ENCODE measurements around the gene ZDHHC17.
"Not testable (repeated sequence)": the region's sequence is repeated elsewhere in the genome, so short reads cannot be mapped to it uniquely, and the experiment has no call there.

The ZDHHC17 gene

GRCh38 chr12:76766161-76766560 lies 2.2 kb downstream of the ZDHHC17 start:
- no peak for DNase-seq (ENCODE audit: low spot score)
- TF ChIP-seq CTCF (IDR thresholded peaks at IDR 0.05; ENCODE audit: extremely low read depth, insufficient read depth, missing control alignments), result no peak
- in situ Hi-C loops (cut with MboI; ENCODE audit: low pct_unique_long_range_greater_than_20kb, low sequenced_read_pairs, unreplicated experiment), result no loop called here

- TF ChIP-seq CTCF (IDR thresholded peaks at IDR 0.05; ENCODE audit: extremely low read depth, insufficient read depth, missing control alignments), result no peak
- DNase-seq (ENCODE audit: low spot score), result no peak
- in situ Hi-C loops (cut with MboI; ENCODE audit: low pct_unique_long_range_greater_than_20kb, low sequenced_read_pairs, unreplicated experiment), result no loop called here
These were observed 4.7 kb downstream of the ZDHHC17 start for GRCh38 chr12:76768576-76768975.

GRCh38 chr12:76777765-76778216 lies 13.9 kb downstream of the ZDHHC17 start:
- in situ Hi-C loops (cut with MboI; ENCODE audit: low pct_unique_long_range_greater_than_20kb, low sequenced_read_pairs, unreplicated experiment), result no loop called here

GRCh38 chr12:76778364-76778763 lies 14.4 kb downstream of the ZDHHC17 start:
- in situ Hi-C loops (cut with MboI; ENCODE audit: low pct_unique_long_range_greater_than_20kb, low sequenced_read_pairs, unreplicated experiment), result no loop called here
- DNase-seq (ENCODE audit: low spot score), result no peak
- no peak for TF ChIP-seq CTCF (IDR thresholded peaks at IDR 0.05; ENCODE audit: extremely low read depth, insufficient read depth, missing control alignments)

More at GRCh38 chr12:76777765-76778216, 13.9 kb downstream of the ZDHHC17 start:
- peak; percentile 38 for DNase-seq (ENCODE audit: low spot score)
- TF ChIP-seq CTCF (IDR thresholded peaks at IDR 0.05; ENCODE audit: extremely low read depth, insufficient read depth, missing control alignments), result no peak

- in situ Hi-C loops (cut with MboI; ENCODE audit: low pct_unique_long_range_greater_than_20kb, low sequenced_read_pairs, unreplicated experiment); DNase-seq (ENCODE audit: low spot score): not testable (repeated sequence)
These were observed 15.4 kb downstream of the ZDHHC17 start for GRCh38 chr12:76779310-76779709.

GRCh38 chr12:76781321-76781720 lies 17.4 kb downstream of the ZDHHC17 start:
- no peak for DNase-seq (ENCODE audit: low spot score)
- in situ Hi-C loops (cut with MboI; ENCODE audit: low pct_unique_long_range_greater_than_20kb, low sequenced_read_pairs, unreplicated experiment), result no loop called here
- no peak for TF ChIP-seq CTCF (IDR thresholded peaks at IDR 0.05; ENCODE audit: extremely low read depth, insufficient read depth, missing control alignments)

GRCh38 chr12:76782526-76782925 lies 18.6 kb downstream of the ZDHHC17 start:
- DNase-seq (ENCODE audit: low spot score), result no peak
- TF ChIP-seq CTCF (IDR thresholded peaks at IDR 0.05; ENCODE audit: extremely low read depth, insufficient read depth, missing control alignments), result no peak
- in situ Hi-C loops (cut with MboI; ENCODE audit: low pct_unique_long_range_greater_than_20kb, low sequenced_read_pairs, unreplicated experiment), result no loop called here

Data from GM13977 (cell line).